ENCODE results near the gene CADPS2.

CADPS2 gene

DNA sequence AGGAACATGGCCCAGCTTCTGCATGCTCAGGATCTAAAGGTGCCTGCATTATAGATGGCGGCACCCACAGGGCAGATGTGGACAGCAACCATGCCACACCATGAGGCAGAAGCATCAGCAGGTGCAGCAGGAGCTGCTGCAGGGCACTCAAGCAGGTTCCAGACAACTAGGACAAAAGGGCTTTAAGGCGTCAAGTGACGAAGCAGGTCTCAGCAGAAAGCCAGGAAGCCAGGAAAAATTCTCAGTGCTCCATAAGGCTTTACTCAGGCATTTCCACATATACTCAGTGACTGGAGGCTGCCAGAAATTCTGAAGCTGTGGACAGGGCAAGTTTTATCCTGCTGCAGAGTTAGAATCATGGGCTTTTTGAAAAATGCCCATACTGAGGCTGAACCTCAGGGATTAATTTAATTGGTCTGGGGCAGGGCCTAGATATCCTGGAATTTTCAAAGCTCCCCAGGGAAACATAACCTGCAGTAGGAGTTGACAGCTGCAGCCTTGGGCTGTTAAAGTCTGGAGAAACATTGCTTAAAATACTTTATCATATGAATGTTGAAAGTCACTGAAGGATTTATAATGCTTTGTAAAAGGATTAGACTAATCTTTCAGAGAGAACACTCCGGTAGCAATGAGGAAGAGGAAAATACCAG is 115.4 kb downstream of the CADPS2 start:
- no peak for DNase-seq (ENCODE audit: low read depth in 2 of 2)

DNA sequence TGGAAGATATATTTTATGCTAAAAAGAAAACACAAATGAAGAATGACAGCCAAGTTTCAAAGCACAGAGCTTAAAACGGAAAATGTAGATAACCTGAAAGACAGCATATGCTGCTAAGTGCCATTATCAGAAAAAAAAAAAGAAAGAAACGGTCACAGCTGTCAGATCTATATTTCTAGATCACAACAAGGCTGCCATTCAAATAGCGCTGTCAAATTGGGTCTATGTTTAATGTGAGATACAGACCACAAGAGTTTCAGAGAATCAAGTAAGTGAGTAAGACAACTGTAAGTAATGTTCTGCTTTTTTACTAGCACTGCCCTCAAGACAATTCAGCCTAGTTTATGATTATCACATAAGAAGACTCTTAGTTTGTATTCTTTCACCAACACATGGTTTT is 117.4 kb downstream of the CADPS2 start:
- DNase-seq (ENCODE audit: low read depth in 2 of 2), result no peak

GRCh38 chr7:122767339-122767738 is 118.9 kb downstream of the CADPS2 start:
- no peak for DNase-seq (ENCODE audit: low read depth in 2 of 2)

DNA sequence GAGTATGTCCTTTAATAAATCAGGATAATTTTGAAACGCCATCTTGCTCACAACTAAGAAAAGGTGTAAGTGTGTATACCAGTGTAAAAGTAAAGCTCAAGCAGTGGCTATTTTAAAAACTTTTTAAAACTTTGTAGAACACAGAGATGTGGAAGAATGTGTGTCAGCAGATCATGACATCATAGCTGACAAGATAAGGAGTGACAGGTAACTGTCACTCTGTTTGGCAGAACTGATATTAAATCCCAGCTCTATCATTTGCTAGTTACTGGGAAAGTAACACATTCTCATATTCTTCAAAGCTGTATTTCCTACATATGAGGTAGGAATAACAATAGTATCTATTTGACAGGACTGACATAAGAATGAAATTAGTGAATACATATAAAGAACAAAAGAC is 119.7 kb downstream of the CADPS2 start:
- DNase-seq (ENCODE audit: low read depth in 2 of 2), result no peak

DNA sequence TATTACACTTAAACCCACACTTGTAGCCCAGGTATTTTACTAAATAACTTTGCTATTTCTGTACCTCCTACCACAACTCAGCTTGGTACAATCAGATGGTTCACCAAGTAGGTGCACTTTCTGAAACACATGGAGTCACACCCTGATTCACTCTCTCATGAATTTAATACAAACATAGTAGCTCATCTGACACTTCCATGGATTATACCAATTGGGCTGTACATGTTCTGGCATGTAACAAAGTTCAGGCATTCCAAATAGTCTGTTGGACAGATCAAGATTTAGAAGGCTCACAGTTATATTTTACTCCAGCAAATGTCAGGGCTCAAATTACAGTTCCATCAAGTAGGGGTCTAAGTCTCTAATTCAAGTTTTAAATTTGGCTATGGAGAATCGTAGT is 121.4 kb downstream of the CADPS2 start:
- no peak for DNase-seq (ENCODE audit: low read depth in 2 of 2)

- DNase-seq (ENCODE audit: low read depth in 2 of 2), result no peak
These were observed 122.2 kb downstream of the CADPS2 start for GRCh38 chr7:122764020-122764419.

DNA sequence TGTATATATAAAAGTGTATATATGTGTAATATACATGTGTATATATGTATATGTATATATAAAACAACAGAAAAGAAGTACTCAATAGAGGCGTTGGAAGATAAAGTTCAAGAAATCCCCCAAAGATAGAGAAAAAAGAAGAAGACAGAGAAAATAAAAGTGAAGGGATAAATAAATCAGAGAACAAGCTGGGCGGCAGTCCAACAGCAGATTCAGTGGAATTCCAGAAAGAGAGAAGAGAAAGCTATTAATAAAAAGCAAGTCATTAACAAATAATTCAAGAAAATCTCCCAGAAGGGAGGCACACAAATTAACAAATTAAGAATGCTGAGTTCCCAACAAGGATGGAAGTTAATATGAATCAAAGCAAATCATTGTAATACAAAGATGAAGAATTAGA is 124.2 kb downstream of the CADPS2 start:
- no peak for DNase-seq (ENCODE audit: low read depth in 2 of 2)

DNA sequence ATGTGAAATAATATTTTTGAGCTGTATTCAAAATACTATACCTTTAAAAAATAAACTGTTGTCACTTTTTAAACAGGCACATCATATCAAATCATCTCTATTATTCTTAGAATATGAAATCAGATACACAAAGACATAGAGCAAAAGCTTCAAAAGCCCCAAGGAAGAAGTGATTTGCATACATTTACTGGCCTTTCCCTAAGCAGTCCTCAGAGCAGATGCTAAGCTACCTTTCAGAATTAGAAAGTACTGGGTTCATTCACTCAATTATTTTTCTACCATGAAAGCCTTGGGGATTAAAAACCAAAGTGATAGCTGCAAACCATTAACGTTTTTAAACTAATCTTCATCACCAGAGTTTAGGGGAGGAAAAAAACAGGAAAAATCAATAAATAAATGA is 127.8 kb downstream of the CADPS2 start:
- DNase-seq (ENCODE audit: low read depth in 2 of 2), result no peak

DNA sequence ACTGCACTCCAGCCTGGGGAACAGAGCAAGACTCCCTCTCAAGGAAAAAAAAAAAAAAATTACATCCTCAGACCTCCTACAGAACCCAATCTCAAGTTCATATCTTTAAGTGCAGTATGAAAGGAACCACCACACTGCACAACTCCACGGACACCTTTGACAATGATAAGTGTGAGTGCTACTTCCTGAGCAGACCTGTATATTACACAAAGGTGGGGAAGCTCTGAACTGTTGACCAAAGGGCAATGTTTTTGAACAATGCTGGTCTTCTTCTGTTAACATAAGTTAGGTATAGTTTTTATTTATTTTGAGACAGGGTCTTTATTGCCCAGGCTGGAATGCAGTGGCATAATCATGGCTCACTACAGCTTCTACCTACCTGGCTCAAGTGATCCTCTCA is 129.4 kb downstream of the CADPS2 start:
- no peak for DNase-seq (ENCODE audit: low read depth in 2 of 2)

DNA sequence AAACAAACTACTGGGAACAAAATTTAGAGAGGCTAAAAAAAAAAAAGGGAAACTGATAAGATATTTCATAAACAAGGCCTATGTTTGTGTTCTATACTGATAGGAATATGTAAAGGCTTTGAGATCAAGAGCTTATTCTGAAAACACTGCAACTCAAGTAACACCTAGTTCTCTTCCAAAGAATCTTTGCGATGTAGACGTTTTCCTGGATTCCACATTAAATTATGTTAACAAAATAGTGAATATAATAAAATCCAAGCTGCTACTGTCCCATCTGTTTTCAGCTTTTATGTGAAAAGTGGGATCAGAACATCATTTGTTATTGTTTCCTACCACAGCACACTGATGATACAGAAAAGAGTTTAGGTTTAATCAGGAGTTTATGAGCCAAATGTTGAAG is 130.6 kb downstream of the CADPS2 start:
- DNase-seq (ENCODE audit: low read depth in 2 of 2), result no peak

- no peak for DNase-seq (ENCODE audit: low read depth in 2 of 2)
These were observed 133.7 kb downstream of the CADPS2 start for GRCh38 chr7:122752583-122752982.

DNA sequence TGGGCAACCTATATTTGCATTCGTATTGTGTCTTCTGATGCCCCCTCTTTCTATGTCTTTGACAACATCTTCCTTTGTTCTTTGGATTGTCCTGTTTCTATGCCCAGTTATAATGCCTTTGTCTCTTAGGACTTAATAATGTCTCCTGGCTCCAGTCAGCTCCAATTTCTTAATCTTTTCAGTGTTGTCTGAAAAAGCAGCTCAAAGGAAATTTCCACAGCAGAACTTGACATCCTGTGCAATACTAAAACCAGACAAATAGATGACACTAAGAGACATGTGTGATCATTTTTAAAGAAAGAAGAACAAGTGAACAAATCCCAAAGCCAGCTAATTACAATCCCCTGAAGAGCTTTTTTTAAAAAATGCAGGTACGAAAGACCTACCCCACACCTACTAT is 135.9 kb downstream of the CADPS2 start:
- no peak for DNase-seq (ENCODE audit: low read depth in 2 of 2)

GRCh38 chr7:122748195-122748594 is 138.1 kb downstream of the CADPS2 start:
- no peak for DNase-seq (ENCODE audit: low read depth in 2 of 2)

DNA sequence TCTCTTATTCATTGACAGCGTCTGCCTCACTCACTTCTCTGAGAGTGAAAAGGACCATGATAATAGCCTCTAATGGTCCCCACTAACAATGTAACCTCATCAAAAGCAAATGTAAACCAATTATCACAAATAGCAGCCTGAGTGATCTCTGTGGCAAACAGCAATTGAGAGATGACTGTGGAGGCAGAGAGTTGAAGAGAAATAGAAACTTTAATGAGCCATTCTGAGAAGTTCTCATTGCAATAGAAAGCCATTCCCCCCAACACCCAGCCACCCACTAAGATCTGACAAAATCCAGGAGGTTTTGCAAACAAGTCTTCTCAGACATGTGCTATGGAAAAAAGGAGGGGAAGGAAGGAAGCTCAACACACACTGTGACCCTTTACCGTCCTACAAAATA is 139.3 kb downstream of the CADPS2 start:
- no peak for DNase-seq (ENCODE audit: low read depth in 2 of 2)

DNA sequence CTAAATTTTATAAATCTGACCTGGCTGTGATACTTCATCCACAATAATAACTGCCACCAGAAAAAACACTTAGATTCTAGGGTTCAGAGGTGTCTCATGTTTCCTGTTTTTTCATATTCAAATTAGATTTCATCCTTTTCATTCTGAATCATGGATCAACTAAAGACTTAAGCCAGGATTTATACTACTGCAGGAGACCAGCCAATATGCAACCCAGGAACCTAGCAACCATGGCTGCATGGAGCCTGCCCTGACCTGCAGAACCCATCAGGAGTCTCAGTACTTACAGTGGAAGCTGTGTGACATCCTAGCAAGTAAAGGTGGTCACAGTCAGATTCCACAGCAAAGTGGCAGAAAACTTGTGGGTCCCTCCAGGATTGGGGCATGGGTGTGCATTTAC is 143.0 kb downstream of the CADPS2 start:
- DNase-seq (ENCODE audit: low read depth in 2 of 2), result no peak

GRCh38 chr7:122738947-122739346 is 147.3 kb downstream of the CADPS2 start:
- no peak for DNase-seq (ENCODE audit: low read depth in 2 of 2)

DNA sequence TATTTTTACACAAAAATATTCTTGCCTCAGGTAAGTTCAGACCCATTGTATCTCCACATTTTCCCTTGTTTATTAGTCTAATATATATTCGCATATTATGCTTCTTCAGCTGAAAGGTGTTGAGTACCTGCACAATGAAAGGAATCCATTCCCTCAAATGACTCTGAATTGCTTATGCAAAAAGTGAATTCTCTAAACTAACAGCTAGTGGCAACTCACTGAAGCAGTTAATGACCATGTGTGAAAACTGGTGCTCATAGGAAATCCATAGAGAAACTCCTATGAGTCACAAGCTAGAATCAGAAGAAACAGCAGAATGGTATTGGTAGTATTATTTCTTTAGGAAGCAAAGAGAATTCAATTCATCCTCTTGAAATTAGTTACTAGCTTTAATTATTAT is 150.1 kb downstream of the CADPS2 start:
- no peak for DNase-seq (ENCODE audit: low read depth in 2 of 2)

- DNase-seq (ENCODE audit: low read depth in 2 of 2), result no peak
These were observed 158.5 kb downstream of the CADPS2 start for GRCh38 chr7:122727759-122728158.

- no peak for DNase-seq (ENCODE audit: low read depth in 2 of 2)
These were observed 158.9 kb downstream of the CADPS2 start for GRCh38 chr7:122727354-122727753.

DNA sequence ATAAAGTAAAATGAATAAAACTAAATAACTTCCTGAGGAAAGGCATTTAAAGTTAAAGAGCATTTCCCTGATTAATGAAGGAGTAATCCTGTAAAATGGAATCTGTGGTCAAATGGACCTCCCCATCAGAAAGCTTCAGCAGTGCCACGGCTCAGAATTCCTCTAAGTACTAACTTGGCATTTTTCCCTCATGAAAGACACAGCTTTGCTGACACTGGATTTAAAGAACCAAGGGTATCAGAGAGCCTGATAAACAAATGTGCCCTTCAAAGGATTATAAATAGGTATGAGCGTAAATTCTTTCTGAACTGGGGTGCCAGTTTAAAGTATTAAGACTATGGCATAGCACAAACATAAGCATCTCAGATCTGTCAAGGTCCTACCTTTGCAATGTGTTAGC is 159.4 kb downstream of the CADPS2 start:
- DNase-seq (ENCODE audit: low read depth in 2 of 2), result no peak

DNA sequence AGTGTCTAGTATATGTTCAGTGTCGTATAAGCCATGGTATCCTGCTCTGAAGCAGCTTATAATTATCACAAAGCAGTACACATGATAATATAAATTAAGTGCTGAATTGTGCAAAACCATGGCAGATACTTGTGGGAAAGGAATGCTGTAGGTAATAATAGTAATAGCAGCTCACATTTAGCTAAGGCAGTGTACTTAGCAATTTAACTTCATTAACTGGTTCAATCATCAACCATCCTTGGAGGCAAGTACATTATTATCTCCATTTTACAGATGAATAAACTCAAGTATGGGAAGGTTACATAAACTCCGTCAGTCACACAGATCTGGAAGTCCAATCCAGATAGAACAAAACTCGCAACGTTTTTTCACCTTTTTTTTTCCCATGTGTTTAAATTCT is 161.9 kb downstream of the CADPS2 start:
- DNase-seq (ENCODE audit: low read depth in 2 of 2), result no peak

- no peak for DNase-seq (ENCODE audit: low read depth in 2 of 2)
These were observed 167.2 kb downstream of the CADPS2 start for GRCh38 chr7:122719010-122719578.

GRCh38 chr7:122717356-122718089 is 168.7 kb downstream of the CADPS2 start:
- no peak for DNase-seq (ENCODE audit: low read depth in 2 of 2)

Measured in stimulated activated CD8-positive, alpha-beta memory T cell treated with anti-CD3 and anti-CD28 coated beads, Interleukin-7, amount 100 ng/mL, for 4 hours (primary cell).